ENCODE results near the gene CCDC7. TPM values are rescaled to one million over a fixed set of nuclear protein-coding genes. Genes with fewer than 3 reads are reported as not detected.

CCDC7 gene
- total and polyA plus RNA-seq, 8 donors = 5.4 to 20.5 (median 8.5) TPM

GRCh38 chr10:32419615-32420014 lies 26.3 kb upstream of the CCDC7 start:
- H3K4me1 ChIP-seq = no peaks in the 10 kb centered on the region
- H3K9me3 ChIP-seq = peaks cover 0 to 12% of the 10 kb centered on the region in 2 donors
- H3K27ac ChIP-seq = no peak overlapping the region
- H3K27me3 ChIP-seq = no peaks in the 10 kb centered on the region
- DNase-seq (no peak), ATAC-seq (no peak)
- intact Hi-C loops (cut with DNase I) = no loop called here
- H3K36me3 ChIP-seq = no peaks in the 10 kb centered on the region
- no peak overlapping the region for H3K4me3 ChIP-seq
- TF ChIP-seq CTCF (IDR thresholded peaks at IDR 0.05) = no peak

- H3K4me3 ChIP-seq = no peak overlapping the region
- no peak for ATAC-seq
- no peaks in the 10 kb centered on the region for H3K4me1 ChIP-seq
- intact Hi-C loops (cut with DNase I) = no loop called here
- peaks cover 0 to 12% of the 10 kb centered on the region in 2 donors for H3K9me3 ChIP-seq
- no peak for TF ChIP-seq CTCF (IDR thresholded peaks at IDR 0.05)
- DNase-seq = no peak
- no peaks in the 10 kb centered on the region for H3K36me3 ChIP-seq
- no peaks in the 10 kb centered on the region for H3K27me3 ChIP-seq
- no peak overlapping the region for H3K27ac ChIP-seq
Observed at GRCh38 chr10:32426186-32426585, 19.8 kb upstream of the CCDC7 start.

- DNase-seq = no peak
- intact Hi-C loops (cut with DNase I) = no loop called here
- no peaks in the 10 kb centered on the region for H3K4me1 ChIP-seq
- ATAC-seq = no peak
- no peaks in the 10 kb centered on the region for H3K36me3 ChIP-seq
- H3K27me3 ChIP-seq = no peaks in the 10 kb centered on the region
- H3K27ac ChIP-seq = no peak overlapping the region
- no peak overlapping the region for H3K4me3 ChIP-seq
- H3K9me3 ChIP-seq = peaks cover 0 to 4% of the 10 kb centered on the region in 2 donors
- no peak for TF ChIP-seq CTCF (IDR thresholded peaks at IDR 0.05)
Observed at GRCh38 chr10:32433542-32433941, 12.4 kb upstream of the CCDC7 start.

GRCh38 chr10:32436215-32436614 lies 9.7 kb upstream of the CCDC7 start:
- no peak overlapping the region for H3K4me3 ChIP-seq
- H3K9me3 ChIP-seq = peaks cover 0 to 4% of the 10 kb centered on the region in 2 donors
- intact Hi-C loops (cut with DNase I) = no loop called here
- ATAC-seq = no peak
- H3K27ac ChIP-seq = no peak overlapping the region
- no peak for DNase-seq
- H3K27me3 ChIP-seq = no peaks in the 10 kb centered on the region
- no peaks in the 10 kb centered on the region for H3K36me3 ChIP-seq
- no peak for TF ChIP-seq CTCF (IDR thresholded peaks at IDR 0.05)
- no peaks in the 10 kb centered on the region for H3K4me1 ChIP-seq

GRCh38 chr10:32437334-32437733 lies 8.6 kb upstream of the CCDC7 start:
- DNase-seq (no peak), ATAC-seq (no peak)
- intact Hi-C loops (cut with DNase I) = no loop called here
- no peaks in the 10 kb centered on the region for H3K36me3 ChIP-seq
- no peaks in the 10 kb centered on the region for H3K27me3 ChIP-seq
- no peak overlapping the region for H3K27ac ChIP-seq
- no peaks in the 10 kb centered on the region for H3K4me1 ChIP-seq
- H3K9me3 ChIP-seq = peaks cover 0 to 4% of the 10 kb centered on the region in 2 donors
- no peak for TF ChIP-seq CTCF (IDR thresholded peaks at IDR 0.05)
- H3K4me3 ChIP-seq = no peak overlapping the region

Measured in left lung (tissue), 10 donors.